Myocyte (in vitro differentiated cells): ENCODE results near the gene PYGO2. TPM values are rescaled to one million over a fixed set of nuclear protein-coding genes. Genes with fewer than 3 reads are reported as not detected.

Source experiments
- DNase-seq: peaks from one replicate; pipeline ENCODE4 v3.0.0-alpha.2; 2012; ENCODE audit warnings: low read depth
- total RNA-seq: library from RNA; depleted of rRNA; stranded (reverse); fragments of >200 nt; gene quantifications from 2 replicates; pipeline ENCODE4 v1.2.3, GENCODE V29; 2014

PYGO2 gene
- total RNA-seq, 1 donor from 2014 or later: 25.8 TPM

GRCh38 chr1:154966111-154966510 lies 4.5 kb upstream of the PYGO2 start:
- DNase-seq: no peak

- DNase-seq: no peak
Observed at GRCh38 chr1:154964359-154964758, 2.8 kb upstream of the PYGO2 start.

DNA sequence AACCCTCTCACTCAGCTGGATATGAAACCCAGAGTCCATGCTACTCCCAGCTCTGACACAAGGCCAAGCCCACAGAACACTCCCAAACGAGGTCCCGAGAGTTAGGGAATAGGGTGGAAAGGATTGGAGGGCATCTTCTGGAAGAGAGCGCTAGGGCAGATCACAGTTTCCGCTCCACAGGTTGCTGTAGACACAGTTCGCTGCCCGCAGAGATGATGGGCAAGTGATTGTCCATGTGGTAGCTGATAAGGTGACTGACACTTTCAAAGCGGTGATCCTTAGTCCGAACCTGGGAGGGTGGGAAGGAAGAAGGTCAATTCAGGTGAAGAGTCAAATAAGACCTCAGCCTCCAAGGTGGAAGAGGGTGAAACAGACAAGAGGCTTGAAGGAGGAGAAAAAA lies 2.1 kb upstream of the PYGO2 start:
- no peak for DNase-seq

DNA sequence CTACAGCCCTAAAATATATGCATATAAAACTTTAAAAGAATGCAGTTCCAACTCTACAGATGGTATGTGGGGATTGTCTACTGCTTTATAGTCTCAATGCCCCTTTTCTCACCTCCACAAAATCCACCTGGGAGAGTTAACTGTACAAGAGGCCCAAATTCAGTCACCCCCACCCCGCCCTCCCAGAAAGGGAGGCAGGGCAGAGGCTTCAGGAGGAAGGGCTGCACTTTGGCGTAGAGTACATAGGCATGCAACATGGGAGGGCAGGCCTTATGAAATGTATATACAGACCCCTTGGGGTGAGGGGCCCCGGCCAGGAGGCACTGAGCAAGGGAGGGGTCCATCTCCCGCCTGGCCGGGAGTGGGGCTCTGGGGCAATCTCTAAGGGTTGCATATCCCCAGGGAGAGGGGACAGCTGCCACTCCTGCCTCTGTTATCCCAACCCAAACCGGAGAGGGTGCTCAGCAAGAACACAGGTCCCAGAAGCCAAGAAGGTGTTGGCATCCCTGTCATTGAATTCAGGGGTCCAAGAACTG lies 1.3 kb upstream of the PYGO2 start:
- no peak for DNase-seq

DNA sequence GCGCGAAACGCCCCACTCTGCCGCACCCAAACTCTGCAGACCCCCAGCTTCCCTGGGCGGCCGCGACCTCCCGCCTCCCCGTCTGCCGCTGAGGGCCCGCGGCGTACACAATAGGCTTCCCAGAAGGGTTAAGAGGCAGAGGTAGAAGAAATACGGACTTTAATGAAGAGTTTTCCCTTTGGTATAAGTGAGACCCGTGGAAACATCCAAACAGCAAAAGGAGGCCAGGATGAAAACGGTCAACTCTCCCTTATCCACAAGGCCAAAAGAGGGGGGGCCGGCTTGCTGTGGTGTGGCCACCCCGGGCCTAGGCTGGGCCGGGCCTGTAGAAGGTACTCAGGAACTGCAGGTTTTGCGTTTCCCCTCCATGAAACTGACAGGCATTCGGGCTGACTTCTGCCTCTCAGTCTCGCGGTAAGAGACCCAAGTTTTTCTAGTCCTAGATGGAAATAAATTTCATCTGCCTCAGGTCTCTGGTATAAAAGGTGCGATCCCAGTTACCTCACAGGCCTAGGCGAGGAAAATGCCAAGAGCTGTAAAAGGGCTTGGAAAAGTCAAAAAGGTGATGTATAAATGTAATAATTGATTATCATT lies 671 bp upstream of the PYGO2 start:
- DNase-seq: peak; percentile 39

DNA sequence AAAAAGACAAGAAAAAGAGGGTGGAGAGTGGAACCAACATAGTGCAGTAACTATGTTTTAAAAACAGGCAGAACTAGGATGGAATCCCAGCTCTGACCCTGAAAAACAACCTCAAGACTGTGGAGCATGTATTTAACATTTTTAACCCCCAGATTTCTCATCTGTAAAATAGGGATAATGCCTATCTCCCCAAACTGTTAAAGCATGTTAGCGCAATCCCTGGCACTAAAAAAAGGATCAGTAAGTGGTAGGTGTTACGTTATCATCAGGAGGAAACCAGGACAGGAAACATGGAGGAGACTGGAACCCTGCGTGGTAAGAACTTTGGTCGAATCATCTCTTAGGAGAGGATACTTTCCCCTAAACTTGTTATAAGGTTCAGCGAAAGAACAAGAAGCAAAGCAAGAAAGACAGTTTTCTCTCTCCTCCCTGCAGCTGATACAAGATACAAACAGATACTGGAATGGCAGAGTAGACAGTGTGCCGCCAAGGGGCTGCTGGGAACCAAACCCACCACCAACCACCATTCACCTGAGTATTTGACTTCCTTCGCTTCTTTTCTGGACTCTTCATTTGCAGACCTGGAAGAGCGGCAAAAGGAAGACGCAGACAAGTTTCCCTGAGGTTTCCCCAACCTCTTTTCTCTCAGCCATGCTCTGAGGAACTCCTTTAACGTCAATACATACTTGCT lies 991 bp downstream of the PYGO2 start:
- DNase-seq: no peak

DNA sequence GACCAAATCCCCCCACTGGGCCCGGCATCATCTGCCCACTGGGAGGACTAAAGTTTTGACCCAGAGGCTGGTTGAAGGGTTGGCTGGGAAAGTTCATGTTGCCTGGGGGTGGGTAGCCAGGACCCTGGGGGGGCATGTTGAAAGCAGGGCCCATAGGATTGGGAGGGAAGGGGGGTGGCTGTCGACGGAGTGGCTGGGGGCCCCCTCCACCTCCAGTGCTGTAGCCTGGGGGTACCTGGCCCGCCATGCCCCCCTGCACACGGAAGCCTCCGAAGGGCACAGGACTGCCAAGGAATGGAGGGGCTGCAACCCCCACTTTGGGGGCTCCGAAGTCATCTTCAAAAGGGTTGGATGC lies 2.2 kb downstream of the PYGO2 start:
- DNase-seq: no peak

DNA sequence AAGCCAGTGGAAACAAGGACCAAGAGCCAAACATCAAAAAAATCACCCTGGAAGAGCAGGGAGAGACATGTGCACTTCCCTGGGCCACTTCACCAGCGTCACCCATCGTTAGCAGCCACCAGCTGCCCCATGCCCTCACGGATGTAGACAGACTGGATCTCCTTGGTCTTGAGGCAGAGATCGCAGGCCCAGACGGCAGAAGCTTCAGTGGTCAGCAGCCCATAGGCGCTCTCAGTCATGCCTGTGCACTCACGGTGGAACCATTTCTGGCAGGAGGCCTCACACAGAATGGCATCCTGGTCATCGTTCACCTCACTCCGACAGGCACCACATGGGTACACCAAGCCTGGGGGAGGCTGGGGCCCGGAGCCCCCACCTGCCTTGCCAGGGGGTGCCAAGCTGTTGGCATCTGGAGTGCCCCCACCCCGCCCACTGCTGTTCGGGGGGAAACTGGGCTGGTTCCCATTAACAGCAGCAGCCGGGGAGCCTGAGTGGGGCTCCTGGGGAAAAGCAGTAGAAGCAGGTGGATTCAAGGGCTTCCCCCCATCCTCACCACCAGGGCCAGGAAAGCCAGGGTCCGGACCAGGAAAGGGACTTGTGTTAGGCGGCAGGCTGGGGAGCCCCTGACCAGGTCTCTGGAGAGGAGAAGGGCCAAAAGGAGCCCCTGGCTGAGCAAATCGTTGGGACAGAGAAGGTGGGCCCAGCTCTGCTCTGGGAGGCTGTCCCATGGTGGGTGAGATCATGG lies 2.7 kb downstream of the PYGO2 start:
- DNase-seq: no peak

- no peak for DNase-seq
Observed at GRCh38 chr1:154958036-154958435, 3.5 kb downstream of the PYGO2 start.

DNA sequence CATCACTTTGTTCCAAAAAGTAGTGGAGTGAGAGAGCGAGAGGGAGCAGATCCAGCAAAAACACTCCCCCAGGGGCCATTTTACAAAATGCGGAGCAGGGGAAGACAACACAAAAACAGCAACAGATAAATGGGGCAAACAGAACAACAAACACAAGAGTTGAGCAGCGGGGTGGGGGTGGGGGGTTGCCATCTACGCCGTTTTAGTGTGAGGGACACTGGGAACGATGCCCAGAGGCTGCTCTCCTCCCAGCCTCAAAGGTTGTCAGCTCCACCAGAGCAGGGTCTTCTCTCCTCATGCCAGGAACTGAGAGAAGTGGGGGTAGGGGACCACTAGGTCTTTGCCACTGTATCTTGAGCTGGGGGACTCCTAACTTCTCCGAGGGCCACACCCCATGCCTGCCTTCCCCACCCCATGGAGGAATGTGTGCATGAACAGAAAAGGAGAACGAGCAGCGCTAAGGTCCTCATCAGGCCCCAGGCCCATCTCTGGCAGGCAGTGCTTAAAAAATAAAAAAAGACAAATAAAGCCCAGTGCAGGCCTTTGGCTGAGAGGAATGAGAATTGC lies 4.4 kb downstream of the PYGO2 start:
- DNase-seq: peak; percentile 57

DNA sequence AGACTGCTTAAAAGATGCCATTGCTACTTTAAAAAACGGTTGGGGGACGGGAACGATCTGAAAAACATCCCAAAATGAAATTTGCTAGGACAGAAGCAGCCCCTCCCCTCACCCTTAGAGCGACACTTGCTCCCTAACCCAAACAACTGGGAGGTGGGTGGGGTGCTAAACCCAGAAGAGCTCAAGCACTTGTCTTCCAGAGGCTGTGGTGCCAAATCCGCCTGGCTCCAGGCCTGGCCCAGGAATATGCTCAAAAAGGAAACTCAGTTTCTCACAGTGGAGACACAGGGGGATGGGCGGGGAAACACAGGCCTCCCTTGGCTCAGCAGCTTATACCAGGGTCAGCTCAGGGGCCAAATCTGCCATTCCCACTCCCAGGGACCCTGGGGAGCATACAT lies 5.0 kb downstream of the PYGO2 start:
- DNase-seq: peak; percentile 93

GRCh38 chr1:154955718-154956543 lies 5.7 kb downstream of the PYGO2 start, which contains the start of gene PBXIP1:
Gene PBXIP1 (minus strand): TSS chr1:154956099. CDS start chr1:154953721, 2,378 bp downstream.
- DNase-seq: peak; percentile 98

GRCh38 chr1:154955039-154955717 lies 6.4 kb downstream of the PYGO2 start:
- peak; percentile 90 for DNase-seq

DNA sequence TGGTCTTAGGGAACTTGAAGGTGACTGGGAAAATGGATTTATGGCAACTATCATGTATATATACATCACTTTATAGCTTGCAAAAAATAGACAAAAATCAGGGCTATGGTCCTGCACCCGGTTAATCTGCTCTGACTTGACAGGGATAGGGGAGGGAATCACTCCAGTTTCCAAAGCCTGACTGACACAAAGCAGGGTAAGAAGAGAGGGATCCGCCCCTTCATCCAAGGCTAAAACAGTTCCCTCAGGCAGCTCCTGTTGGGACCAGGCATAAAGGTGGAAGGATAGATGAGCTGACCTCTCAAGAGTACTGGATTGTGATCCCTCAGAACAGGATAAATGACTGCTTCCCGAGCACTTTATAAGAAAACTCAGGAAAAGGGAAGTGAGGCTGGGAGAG lies 7.0 kb downstream of the PYGO2 start:
- DNase-seq: no peak

- no peak for DNase-seq
Observed at GRCh38 chr1:154953611-154954038, 8.0 kb downstream of the PYGO2 start.

- no peak for DNase-seq
Observed at GRCh38 chr1:154952664-154953063, 8.9 kb downstream of the PYGO2 start.

GRCh38 chr1:154951901-154952657 lies 9.5 kb downstream of the PYGO2 start:
- peak; percentile 93 for DNase-seq

DNA sequence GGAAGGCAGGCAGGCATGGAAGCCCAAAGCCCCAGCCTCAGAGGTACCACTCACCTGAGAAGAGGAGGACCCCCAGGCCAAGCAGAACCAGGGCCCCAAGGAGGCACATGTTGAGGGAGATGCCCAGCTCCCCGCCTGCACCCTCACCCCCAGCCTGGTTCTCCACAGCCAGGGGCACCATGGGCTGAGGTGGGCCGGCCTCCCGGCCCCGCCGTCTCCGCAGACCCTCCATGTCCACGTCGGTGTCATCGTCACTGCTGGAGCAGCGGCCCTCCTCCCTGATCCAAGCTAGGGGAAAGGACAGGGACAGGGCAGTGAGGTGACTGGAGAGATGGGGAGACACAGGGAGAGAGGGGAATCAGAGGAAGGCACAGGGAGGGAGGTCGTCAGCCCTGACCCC lies 13.5 kb downstream of the PYGO2 start:
- no peak for DNase-seq
